Superior temporal gyrus (tissue), 1 donor: ENCODE measurements around the gene TSSK6.
"Not testable (repeated sequence)": the region's sequence is repeated elsewhere in the genome, so short reads cannot be mapped to it uniquely, and the experiment has no call there.

Experiments used
- DNase-seq: peaks from one replicate; pipeline ENCODE4 v3.0.0-alpha.2; 2016; ENCODE audit errors: extremely low spot score

The TSSK6 gene

GRCh38 chr19:19487950-19488874 is 27.1 kb downstream of the TSSK6 start:
- no peak for DNase-seq

GRCh38 chr19:19487077-19487949 is 28.0 kb downstream of the TSSK6 start:
- DNase-seq: no peak

GRCh38 chr19:19486343-19487076 is 28.8 kb downstream of the TSSK6 start:
- no peak for DNase-seq

- no peak for DNase-seq
Measured at GRCh38 chr19:19485998-19486290, 29.4 kb downstream of the TSSK6 start.

- DNase-seq: no peak
Measured at GRCh38 chr19:19485161-19485997, 30.0 kb downstream of the TSSK6 start.

GRCh38 chr19:19482809-19483596 is 32.3 kb downstream of the TSSK6 start:
- no peak for DNase-seq

GRCh38 chr19:19480688-19481087 is 34.7 kb downstream of the TSSK6 start:
- DNase-seq: no peak

- no peak for DNase-seq
Measured at GRCh38 chr19:19477705-19478383, 37.5 kb downstream of the TSSK6 start.

- no peak for DNase-seq
Measured at GRCh38 chr19:19475849-19476828, 39.2 kb downstream of the TSSK6 start.

- DNase-seq: no peak
Measured at GRCh38 chr19:19475015-19475765, 40.2 kb downstream of the TSSK6 start.

GRCh38 chr19:19472106-19472505 is 43.2 kb downstream of the TSSK6 start:
- DNase-seq: not testable (repeated sequence)

GRCh38 chr19:19471682-19472081 is 43.7 kb downstream of the TSSK6 start:
- DNase-seq: no peak

- no peak for DNase-seq
Measured at GRCh38 chr19:19470579-19470978, 44.8 kb downstream of the TSSK6 start.

- DNase-seq: no peak
Measured at GRCh38 chr19:19468424-19469050, 46.8 kb downstream of the TSSK6 start.

- DNase-seq: no peak
Measured at GRCh38 chr19:19466201-19466600, 49.1 kb downstream of the TSSK6 start.

- no peak for DNase-seq
Measured at GRCh38 chr19:19465436-19466070, 49.8 kb downstream of the TSSK6 start.
